ENCODE measurements around the gene ADAMTS14.

ADAMTS14 gene

GRCh38 chr10:70771311-70772194, 99.2 kb downstream of the ADAMTS14 start:
- no peak for DNase-seq (ENCODE audit: low read depth in 2 of 2)

DNA sequence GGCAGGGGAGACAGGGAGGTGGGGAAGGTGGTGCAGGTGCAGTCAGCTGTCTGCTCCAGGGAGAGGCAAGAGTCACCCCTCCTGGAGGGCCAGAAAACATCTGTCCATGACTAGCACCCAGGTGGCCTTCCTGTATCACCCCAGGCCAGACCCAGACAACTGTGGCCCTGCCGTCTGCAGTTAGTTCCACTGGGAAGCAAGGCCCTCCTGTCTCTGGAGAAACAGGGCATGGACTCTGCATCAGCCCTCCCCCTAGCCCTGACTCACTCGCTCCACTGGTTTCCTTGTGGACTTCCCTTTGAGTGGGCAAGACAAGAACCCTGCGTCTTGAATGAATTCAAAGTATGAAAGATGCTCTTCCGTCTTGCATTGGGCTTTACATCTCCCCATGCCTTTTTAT, 100.3 kb downstream of the ADAMTS14 start:
- DNase-seq (ENCODE audit: low read depth in 2 of 2) = no peak

DNA sequence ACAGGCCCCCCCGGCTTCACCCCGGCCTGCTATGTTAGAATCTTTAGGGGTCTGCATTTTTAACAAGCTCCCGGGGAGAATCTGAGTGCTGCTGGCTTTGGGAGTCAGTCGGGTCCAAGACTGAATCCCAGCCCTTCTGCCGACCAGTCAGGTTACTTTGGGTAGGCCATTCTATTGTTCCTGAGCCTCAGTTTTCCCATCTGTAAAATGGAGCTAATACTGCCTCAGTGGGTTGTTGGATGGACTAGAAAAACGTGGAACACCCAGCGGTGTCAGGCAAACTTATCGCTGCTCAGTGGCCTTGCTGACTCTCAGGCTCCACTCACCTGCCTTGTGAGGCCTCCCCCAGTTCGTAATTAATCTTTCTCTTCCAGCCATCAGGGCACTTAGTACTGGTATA, 101.2 kb downstream of the ADAMTS14 start:
- no peak for DNase-seq (ENCODE audit: low read depth in 2 of 2)

- no peak for DNase-seq (ENCODE audit: low read depth in 2 of 2)
Measured at GRCh38 chr10:70773965-70774809, 101.9 kb downstream of the ADAMTS14 start.

- DNase-seq (ENCODE audit: low read depth in 2 of 2) = no peak
Measured at GRCh38 chr10:70774810-70775678, 102.7 kb downstream of the ADAMTS14 start.

- DNase-seq (ENCODE audit: low read depth in 2 of 2) = no peak
Measured at GRCh38 chr10:70775679-70776454, 103.6 kb downstream of the ADAMTS14 start.

- no peak for DNase-seq (ENCODE audit: low read depth in 2 of 2)
Measured at GRCh38 chr10:70776455-70777005, 104.2 kb downstream of the ADAMTS14 start.

DNA sequence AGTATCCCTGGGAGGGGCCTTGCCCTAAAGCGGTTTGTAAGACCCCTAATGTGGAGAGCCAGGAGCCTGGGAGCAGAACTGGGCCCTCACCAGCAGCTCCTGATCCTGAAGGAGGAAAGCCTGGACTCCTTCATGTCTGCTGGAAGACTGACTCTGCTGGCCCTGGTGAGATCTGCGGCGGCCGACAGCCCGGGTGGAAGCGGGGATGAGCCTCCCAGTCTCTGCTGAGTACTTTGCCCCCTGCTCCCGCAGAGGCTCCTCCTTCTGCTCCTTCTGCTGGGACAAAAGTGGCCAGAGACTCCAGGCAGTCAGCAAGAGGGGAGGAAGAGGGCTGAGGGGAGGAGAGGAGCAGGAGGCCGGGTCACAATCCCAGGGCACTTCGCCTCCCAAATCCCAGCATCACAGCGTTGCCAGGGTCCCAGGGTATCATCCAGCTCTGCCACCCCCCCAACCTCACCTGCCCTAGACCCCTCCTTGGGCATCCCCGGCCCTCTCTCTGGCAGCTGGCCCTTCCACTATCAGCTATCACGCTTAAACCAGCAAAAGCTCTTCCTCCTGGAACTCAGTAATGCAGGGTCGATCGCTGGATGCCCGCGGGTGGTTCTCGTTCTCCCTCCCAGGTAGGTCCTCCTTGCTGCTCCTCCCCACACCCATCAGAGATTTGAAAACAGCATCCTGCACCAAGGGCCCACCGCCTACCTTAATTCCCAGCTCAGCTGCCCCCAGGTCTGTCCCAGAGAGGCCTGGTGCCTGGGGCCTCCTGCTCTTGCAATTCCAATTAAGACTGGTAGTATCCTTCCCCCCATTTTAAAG, 105.0 kb downstream of the ADAMTS14 start:
- no peak for DNase-seq (ENCODE audit: low read depth in 2 of 2)

GRCh38 chr10:70778267-70778924, 106.1 kb downstream of the ADAMTS14 start:
- no peak for DNase-seq (ENCODE audit: low read depth in 2 of 2)

GRCh38 chr10:70779088-70779487, 106.8 kb downstream of the ADAMTS14 start:
- DNase-seq (ENCODE audit: low read depth in 2 of 2) = no peak

- no peak for DNase-seq (ENCODE audit: low read depth in 2 of 2)
Measured at GRCh38 chr10:70779511-70780369, 107.4 kb downstream of the ADAMTS14 start.

DNA sequence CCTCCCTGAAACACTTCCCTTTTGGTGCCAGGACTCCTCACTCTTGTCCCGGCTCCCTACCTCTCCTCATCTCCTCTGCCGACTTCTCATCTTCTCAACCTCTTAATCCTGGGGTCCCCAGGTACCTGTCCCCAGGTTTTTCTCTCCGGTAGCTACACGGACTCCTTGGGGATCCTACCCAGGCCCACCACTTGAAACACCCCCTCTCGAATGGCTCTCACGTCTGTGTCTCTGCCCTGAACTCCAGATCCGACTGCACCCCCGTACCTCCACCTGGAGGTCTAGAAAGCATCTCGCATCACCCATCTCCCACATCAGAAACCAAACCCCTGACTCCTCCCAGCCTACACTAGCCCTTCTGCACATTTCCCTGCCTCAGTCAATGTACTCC, 108.1 kb downstream of the ADAMTS14 start:
- no peak for DNase-seq (ENCODE audit: low read depth in 2 of 2)

- no peak for DNase-seq (ENCODE audit: low read depth in 2 of 2)
Measured at GRCh38 chr10:70780772-70781171, 108.5 kb downstream of the ADAMTS14 start.

DNA sequence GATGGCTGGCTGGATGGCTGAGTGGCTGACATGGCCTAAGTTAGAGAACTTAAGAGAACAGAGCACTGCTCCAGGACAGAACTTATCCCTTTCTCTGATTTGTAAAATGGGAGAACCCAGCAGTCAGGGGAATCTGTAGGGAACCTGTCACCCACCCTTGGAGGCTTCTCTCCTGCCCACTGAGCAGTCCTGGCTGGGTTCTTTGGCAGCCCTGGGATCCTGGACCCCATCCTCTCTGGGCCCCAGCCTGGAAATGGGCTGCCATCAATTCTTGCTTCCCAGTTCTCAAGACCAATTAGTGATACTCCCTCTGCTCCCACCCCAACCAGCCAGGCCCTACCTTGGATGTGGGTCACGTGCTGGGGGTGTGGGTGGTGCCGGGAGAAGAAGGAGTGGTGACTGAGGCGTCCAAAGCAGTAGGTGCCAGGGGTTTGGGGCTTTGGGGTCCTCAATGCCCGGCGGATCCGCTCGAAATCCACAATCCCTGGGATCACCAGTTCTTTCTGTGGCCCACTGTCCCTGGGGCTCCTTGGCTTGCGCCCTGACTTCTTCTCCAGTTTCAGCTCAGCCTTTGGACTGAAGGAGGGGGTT, 109.2 kb downstream of the ADAMTS14 start:
- no peak for DNase-seq (ENCODE audit: low read depth in 2 of 2)

- DNase-seq (ENCODE audit: low read depth in 2 of 2) = no peak
Measured at GRCh38 chr10:70782086-70782745, 109.9 kb downstream of the ADAMTS14 start.

GRCh38 chr10:70782746-70783680, 110.7 kb downstream of the ADAMTS14 start:
- DNase-seq (ENCODE audit: low read depth in 2 of 2) = no peak
